PFSK-1 (cell line): ENCODE measurements around the gene POU6F2.

Experiments
- FOXP2 ChIP-seq: optimal IDR thresholded peaks from 2 replicates; pipeline ENCODE3; 2011; ENCODE audit warnings: borderline replicate concordance, control low read depth, inconsistent platforms; ENCODE audit not compliant: insufficient read depth; ENCODE audit errors: extremely low read length, extremely low read depth
- POLR2AphosphoS5 ChIP-seq: IDR thresholded peaks from 2 replicates; pipeline ENCODE4 v1.6.1; 2012; ENCODE audit warnings: low read depth, mild to moderate bottlenecking, control low read depth, low read length, moderate library complexity
- REST ChIP-seq, 2 experiments: IDR thresholded peaks; 2 replicates each; pipeline versions ENCODE4 v1.6.1 to v1.8.0; 2011 to 2012; ENCODE audit warnings: low read depth in 2 of 2, low read length in 2 of 2, control low read depth in 1 of 2, inconsistent platforms in 1 of 2, mild to moderate bottlenecking in 1 of 2, moderate library complexity in 1 of 2; ENCODE audit not compliant: insufficient read depth in 1 of 2
- SIN3A ChIP-seq: IDR thresholded peaks from 2 replicates; pipeline ENCODE4 v1.6.1; 2012; ENCODE audit warnings: mild to moderate bottlenecking, low read length, moderate library complexity, borderline replicate concordance; ENCODE audit not compliant: insufficient read depth
- TAF1 ChIP-seq: IDR thresholded peaks from 2 replicates; pipeline ENCODE4 v1.6.1; 2012; ENCODE audit warnings: low read length, control low read depth, borderline replicate concordance; ENCODE audit not compliant: insufficient read depth

Gene POU6F2

GRCh38 chr7:39285256-39285655 lies 307.5 kb downstream of the POU6F2 start:
- TF ChIP-seq POLR2AphosphoS5 (no peak), TAF1 (no peak), SIN3A (no peak), REST (IDR thresholded peaks at IDR 0.05; ENCODE audit: insufficient read depth in 1 of 2, low read depth in 2 of 2, low read length in 2 of 2) (no peak), FOXP2 (no peak)

- TF ChIP-seq POLR2AphosphoS5 (no peak), FOXP2 (no peak), SIN3A (no peak), REST (IDR thresholded peaks at IDR 0.05; ENCODE audit: insufficient read depth in 1 of 2, low read depth in 2 of 2, low read length in 2 of 2) (no peak), TAF1 (no peak)
Observed at GRCh38 chr7:39288303-39288702, 310.6 kb downstream of the POU6F2 start.

GRCh38 chr7:39291628-39292410 lies 314.1 kb downstream of the POU6F2 start:
- no peak for TF ChIP-seq FOXP2
- TF ChIP-seq POLR2AphosphoS5, result no peak
- no peak for TF ChIP-seq TAF1
- no peak for TF ChIP-seq SIN3A
- no peak for TF ChIP-seq REST (IDR thresholded peaks at IDR 0.05; ENCODE audit: insufficient read depth in 1 of 2, low read depth in 2 of 2, low read length in 2 of 2)

- no peak for TF ChIP-seq REST (IDR thresholded peaks at IDR 0.05; ENCODE audit: insufficient read depth in 1 of 2, low read depth in 2 of 2, low read length in 2 of 2)
- no peak for TF ChIP-seq POLR2AphosphoS5
- TF ChIP-seq SIN3A, result no peak
- TF ChIP-seq TAF1, result no peak
- TF ChIP-seq FOXP2, result no peak
Observed at GRCh38 chr7:39293056-39293823, 315.5 kb downstream of the POU6F2 start.
